Measurements from ENCODE around the gene FLAD1.

DNA sequence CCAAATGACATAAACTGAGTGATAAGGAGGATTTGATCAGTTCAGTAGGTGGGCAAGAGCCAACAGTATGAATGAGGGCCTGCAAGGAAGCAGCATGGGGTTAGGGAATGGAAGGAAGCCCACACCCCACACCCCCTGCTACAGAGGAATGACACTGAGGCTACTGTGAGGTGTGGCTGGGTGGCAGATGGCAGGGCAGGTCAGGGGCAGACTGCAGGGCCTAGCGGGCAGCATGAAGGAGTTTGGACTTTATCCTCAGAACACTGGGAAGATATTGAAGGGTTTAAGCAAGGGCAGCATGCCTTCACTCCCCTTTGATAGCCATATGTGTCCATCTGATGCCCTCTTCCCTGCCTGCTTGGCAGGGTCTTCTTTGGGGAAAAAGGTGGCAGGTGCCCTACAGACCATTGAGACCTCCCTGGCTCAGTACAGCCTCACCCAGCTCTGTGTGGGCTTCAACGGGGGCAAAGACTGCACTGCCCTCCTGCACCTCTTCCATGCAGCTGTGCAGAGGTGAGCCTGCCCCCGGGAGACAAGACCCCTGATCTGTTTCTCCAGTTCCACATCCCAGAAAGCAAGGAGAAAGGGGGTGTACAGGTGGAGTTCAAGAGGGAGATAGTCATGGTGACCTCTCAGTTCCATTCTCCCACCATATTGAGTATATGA, 6.2 kb downstream of the FLAD1 start:
- TF ChIP-seq POLR2A (IDR thresholded peaks at IDR 0.05) (no peak), CTCF (IDR thresholded peaks at IDR 0.05) (no peak)

Data from uterus (tissue), 2 donors.